ENCODE measurements around the gene PFN3. TPM values are rescaled to one million over a fixed set of nuclear protein-coding genes. Genes with fewer than 3 reads are reported as not detected.
"Not testable (repeated sequence)": the region's sequence is repeated elsewhere in the genome, so short reads cannot be mapped to it uniquely, and the experiment has no call there.

The PFN3 gene
- total RNA-seq, 1 donor from 2014 or later = not detected

DNA sequence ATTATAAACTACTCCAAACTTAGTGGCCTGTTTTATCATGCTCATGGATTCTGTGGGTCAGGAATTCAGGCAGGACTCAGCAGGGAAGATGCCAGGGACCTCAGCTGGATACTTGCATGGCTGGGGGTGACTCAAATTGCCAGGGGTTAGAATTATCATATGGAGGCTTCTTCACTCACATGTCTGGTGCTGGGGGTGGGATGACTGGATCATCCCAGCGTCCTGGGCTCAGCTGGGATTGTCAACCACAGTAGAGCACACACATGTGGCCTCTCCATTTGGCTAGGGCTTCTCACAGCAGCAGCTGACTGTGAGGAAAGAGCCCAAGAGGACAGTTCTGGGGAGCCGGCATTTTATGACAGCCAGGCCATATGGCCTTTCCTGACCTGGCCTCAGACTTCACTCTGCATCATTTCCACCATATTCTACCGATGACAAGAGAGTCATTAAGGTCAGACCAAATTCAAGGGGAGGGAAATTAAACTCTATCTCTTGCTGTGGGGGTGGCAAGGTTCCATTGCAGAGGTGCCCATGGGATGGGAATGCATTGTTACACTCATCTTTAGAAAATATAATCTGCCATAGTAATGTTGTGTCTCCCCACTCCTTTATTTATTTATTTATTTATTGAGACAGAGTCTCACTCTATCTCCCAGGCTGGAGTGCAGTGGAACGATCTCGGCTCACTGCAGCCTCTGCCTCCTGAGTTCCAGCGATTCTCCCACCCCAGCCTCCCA, 20.8 kb upstream of the PFN3 start:
- no peak for FAIRE-seq
- no peak for DNase-seq (ENCODE audit: low read depth)

DNA sequence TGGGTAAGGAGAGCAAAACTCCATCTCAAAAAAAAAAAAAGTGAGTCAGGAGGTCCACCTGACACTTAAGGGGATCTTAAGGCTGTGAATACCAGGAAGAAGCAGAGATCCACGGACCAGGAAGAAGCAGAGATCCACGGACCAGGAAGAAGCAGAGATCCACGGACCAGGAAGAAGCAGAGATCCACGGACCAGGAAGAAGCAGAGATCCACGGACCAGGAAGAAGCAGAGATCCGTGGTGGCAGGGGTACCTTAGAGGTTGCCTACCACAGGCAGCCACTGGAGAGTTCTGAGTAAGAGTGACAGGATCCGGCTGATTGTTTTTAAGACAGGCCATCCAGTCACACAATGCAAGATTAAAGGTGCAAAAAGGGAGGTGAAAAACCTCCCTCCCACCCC, 20.0 kb upstream of the PFN3 start:
- H3K4me3 ChIP-seq (ENCODE audit: low read depth, low read length); FAIRE-seq; H3K36me3 ChIP-seq (ENCODE audit: control insufficient read depth, insufficient read depth, low read length); H3K27me3 ChIP-seq (ENCODE audit: control insufficient read depth, insufficient read depth, low read length); DNase-seq (ENCODE audit: low read depth): not testable (repeated sequence)

More for the DNA sequence above, 20.8 kb upstream of the PFN3 start:
- Histone ChIP-seq H3K4me3 (ENCODE audit: low read depth, low read length) (no peak overlapping the region), H3K36me3 (ENCODE audit: control insufficient read depth, insufficient read depth, low read length) (no peaks in the 10 kb centered on the region), H3K27me3 (ENCODE audit: control insufficient read depth, insufficient read depth, low read length) (no peaks in the 10 kb centered on the region)
- TF ChIP-seq, protein P1, sequence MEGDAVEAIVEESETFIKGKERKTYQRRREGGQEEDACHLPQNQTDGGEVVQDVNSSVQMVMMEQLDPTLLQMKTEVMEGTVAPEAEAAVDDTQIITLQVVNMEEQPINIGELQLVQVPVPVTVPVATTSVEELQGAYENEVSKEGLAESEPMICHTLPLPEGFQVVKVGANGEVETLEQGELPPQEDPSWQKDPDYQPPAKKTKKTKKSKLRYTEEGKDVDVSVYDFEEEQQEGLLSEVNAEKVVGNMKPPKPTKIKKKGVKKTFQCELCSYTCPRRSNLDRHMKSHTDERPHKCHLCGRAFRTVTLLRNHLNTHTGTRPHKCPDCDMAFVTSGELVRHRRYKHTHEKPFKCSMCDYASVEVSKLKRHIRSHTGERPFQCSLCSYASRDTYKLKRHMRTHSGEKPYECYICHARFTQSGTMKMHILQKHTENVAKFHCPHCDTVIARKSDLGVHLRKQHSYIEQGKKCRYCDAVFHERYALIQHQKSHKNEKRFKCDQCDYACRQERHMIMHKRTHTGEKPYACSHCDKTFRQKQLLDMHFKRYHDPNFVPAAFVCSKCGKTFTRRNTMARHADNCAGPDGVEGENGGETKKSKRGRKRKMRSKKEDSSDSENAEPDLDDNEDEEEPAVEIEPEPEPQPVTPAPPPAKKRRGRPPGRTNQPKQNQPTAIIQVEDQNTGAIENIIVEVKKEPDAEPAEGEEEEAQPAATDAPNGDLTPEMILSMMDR (IDR thresholded peaks at IDR 0.05; ENCODE audit: insufficient read depth, low read length, severe bottlenecking) = no peak

DNA sequence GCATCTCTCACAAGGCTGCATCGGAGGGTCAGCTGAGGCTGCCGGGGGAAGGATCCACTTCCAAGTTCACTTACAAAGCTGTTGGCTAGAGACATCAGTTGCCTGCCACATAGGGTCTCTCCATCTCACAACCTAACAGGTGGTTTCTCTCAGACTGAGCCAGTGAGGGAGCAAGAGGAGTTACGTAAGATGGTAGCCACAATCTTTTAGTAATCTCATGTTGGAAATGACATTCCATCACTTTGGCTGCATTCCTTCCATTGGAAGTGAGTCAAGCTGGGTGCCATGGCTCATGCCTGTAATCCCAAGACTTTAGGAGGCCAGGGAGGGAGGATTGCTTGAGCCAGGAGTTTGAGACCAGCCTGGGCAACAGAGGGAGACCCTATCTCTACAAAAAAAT, 18.6 kb upstream of the PFN3 start:
- no peak for FAIRE-seq
- peak; percentile 26 for DNase-seq (ENCODE audit: low read depth)
- Histone ChIP-seq H3K27me3 (ENCODE audit: control insufficient read depth, insufficient read depth, low read length) (no peaks in the 10 kb centered on the region), H3K36me3 (ENCODE audit: control insufficient read depth, insufficient read depth, low read length) (no peaks in the 10 kb centered on the region), H3K4me3 (ENCODE audit: low read depth, low read length) (no peak overlapping the region)
- TF ChIP-seq, protein P1 (IDR thresholded peaks at IDR 0.05; ENCODE audit: insufficient read depth, low read length, severe bottlenecking) = no peak

DNA sequence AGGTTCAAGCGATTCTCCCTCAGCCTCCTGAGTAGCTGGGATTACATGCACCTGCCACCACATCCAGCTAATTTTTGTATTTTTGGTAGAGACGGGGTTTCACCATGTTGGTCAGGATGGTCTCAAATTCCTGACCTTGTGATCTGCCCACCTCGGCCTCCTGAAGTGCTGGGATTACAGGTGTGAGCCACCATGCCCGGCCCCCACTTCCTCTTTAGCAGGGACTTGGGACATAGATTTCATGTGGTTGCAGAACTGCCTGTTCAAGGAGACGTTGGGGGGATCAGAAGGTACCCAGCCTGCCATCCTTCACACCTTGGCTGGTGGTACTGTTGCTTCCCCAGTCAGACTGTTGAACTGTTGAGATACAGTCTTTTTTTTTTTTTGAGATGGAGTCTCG, 16.6 kb upstream of the PFN3 start:
- DNase-seq (ENCODE audit: low read depth); FAIRE-seq; H3K36me3 ChIP-seq (ENCODE audit: control insufficient read depth, insufficient read depth, low read length): not testable (repeated sequence)

DNA sequence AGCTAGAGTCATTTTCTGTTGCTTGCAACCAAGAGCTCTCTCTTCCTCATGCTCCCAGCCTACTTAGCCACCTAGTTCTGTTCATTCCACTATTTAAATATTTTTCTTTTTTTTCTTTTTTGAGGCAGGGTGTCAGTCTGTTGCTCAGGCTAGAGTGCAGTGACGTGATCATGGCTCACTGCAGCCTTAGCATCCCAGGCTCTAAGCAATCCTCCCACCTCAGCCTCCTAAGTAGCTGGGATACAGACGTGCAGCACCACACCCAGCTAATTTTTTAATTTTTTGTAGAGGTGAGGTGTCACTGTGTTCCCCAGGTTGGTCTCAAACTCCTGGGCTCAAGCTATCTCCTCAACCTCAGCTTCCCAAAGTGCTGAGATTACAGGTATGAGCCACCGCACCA, 14.0 kb upstream of the PFN3 start:
- H3K27me3 ChIP-seq (ENCODE audit: control insufficient read depth, insufficient read depth, low read length) = no peaks in the 10 kb centered on the region
- TF ChIP-seq, protein P1 (IDR thresholded peaks at IDR 0.05; ENCODE audit: insufficient read depth, low read length, severe bottlenecking) = no peak
- DNase-seq (ENCODE audit: low read depth) = no peak
- no peak overlapping the region for H3K4me3 ChIP-seq (ENCODE audit: low read depth, low read length)
- FAIRE-seq = no peak
- H3K36me3 ChIP-seq (ENCODE audit: control insufficient read depth, insufficient read depth, low read length) = no peaks in the 10 kb centered on the region

More for the DNA sequence above, 16.6 kb upstream of the PFN3 start:
- H3K27me3 ChIP-seq (ENCODE audit: control insufficient read depth, insufficient read depth, low read length); H3K4me3 ChIP-seq (ENCODE audit: low read depth, low read length): not testable (repeated sequence)

DNA sequence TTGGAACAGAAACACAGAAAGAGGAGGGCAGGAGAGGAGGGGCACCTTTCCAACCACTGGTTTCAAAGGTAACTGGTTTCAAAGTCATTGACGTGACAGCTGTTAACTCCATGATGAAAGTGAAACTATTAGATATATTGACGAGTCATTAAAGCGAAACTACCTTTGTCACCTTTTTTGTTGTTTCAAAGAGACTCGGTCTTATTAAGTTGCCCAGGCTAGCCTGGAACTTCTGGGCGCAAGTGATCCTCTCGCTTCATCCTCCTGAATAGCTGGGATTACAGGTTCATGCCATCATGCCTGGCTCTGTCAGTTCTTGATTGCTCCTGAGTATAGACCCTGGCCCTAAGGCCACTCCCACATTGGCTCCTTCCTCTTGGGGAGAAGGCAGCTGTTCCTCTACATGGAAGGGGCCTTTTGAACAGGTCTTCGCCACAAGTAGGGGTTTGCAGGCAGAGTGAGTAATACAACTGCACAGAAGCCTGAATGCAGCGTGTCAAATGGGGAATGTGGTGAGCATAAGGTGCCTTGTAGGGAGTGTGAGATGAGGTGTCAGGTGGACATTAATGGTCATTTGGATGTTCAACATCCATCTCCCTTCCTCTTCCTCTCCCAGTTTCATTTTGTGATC, 12.3 kb upstream of the PFN3 start:
- Histone ChIP-seq H3K4me3 (ENCODE audit: low read depth, low read length) (no peak overlapping the region), H3K36me3 (ENCODE audit: control insufficient read depth, insufficient read depth, low read length) (no peaks in the 10 kb centered on the region), H3K27me3 (ENCODE audit: control insufficient read depth, insufficient read depth, low read length) (no peaks in the 10 kb centered on the region)
- DNase-seq (ENCODE audit: low read depth) = no peak
- no peak for FAIRE-seq
- TF ChIP-seq, protein P1 (IDR thresholded peaks at IDR 0.05; ENCODE audit: insufficient read depth, low read length, severe bottlenecking) = no peak

Measured in bronchial epithelial cell (primary cell).